GM18858 (cell line): ENCODE results near the gene ZMYND19.
"Not testable (repeated sequence)": the region's sequence is repeated elsewhere in the genome, so short reads cannot be mapped to it uniquely, and the experiment has no call there.

ENCODE experiments used
- ATAC-seq: cut with Tn5 transposase; IDR thresholded peaks from one replicate; pipeline ENCODE4 v1.9.1; 2021; ENCODE audit not compliant: unreplicated experiment

ZMYND19 gene

DNA sequence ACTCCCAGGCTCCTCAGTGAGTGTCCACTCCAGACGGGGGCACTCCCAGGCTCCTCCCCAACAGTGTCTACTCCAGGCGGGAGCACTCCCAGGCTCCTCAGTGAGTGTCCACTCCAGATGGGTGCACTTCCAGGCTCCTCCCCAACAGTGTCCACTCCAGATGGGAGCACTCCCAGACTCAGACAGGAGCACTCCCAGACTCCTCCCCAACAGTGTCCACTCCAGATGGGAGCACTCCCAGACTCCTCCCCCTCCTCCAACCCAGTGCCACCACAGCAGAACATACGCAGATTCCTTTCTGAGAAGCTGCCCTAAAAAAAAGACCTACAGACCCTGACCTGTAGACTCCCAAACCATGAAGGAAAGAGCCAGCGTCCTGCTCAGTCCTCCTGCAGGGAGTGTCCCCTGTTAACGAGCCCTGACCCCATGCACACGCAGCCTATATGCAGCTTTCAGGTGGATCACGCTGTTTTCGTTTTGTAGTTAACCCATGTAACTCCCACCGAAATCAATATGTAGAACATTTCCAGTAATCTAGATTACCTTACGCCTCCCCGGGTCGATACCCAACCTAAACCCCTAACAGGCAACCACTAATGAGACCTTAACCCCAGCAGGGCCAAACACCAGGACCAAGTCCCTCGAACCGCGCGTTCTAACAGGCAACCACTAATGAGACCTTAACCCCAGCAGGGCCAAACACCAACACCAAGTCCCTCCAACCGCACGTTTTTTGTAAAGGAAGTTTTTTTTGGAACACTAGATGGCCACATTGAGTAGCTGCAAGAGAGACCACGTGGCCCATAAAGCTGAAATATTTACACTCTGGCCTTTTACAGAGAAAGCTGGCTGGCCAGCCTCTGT is 55.8 kb downstream of the ZMYND19 start:
- no peak for ATAC-seq

DNA sequence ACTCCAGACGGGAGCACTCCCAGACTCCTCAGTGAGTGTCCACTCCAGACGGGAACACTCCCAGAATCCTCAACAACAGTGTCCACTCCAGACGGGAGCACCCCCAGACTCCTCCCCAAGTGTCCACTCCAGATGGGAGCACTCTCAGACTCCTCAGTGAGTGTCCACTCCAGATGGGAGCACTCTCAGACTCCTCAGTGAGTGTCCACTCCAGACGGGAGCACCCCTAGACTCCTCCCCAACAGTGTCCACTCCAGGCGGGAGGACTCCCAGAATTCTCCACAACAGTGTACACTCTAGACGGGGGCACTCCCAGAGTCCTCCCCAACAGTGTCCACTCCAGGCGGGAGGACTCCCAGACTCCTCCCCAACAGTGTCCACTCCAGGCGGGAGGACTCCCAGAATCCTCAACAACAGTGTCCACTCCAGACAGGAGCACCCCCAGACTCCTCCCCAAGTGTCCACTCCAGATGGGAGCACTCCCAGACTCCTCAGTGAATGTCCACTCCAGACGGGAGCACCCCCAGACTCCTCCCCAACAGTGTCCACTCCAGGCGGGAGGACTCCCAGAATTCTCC is 57.3 kb downstream of the ZMYND19 start:
- ATAC-seq, result not testable (repeated sequence)
